ENCODE measurements around the gene PHF14. TPM values are rescaled to one million over a fixed set of nuclear protein-coding genes. Genes with fewer than 3 reads are reported as not detected.
A peak's percentile ranks its signal among the peaks of the same experiment; 100 is the strongest.

The PHF14 gene
- polyA plus RNA-seq, 4 donors, result 64.3 to 87.4 (median 73.0) TPM

GRCh38 chr7:11196143-11196542 is 222.5 kb downstream of the PHF14 start:
- no peak for DNase-seq (ENCODE audit: low read depth in 4 of 4, low spot score in 2 of 4)

- DNase-seq (ENCODE audit: low read depth in 4 of 4, low spot score in 2 of 4), result no peak
These were observed 229.6 kb downstream of the PHF14 start for GRCh38 chr7:11203224-11203623.

- no peak for DNase-seq (ENCODE audit: low read depth in 4 of 4, low spot score in 2 of 4)
These were observed 230.0 kb downstream of the PHF14 start for GRCh38 chr7:11203683-11204082.

- DNase-seq (ENCODE audit: low read depth in 4 of 4, low spot score in 2 of 4), result no peak
These were observed 232.7 kb downstream of the PHF14 start for GRCh38 chr7:11206177-11206899.

GRCh38 chr7:11207565-11207964 is 233.9 kb downstream of the PHF14 start:
- no peak for DNase-seq (ENCODE audit: low read depth in 4 of 4, low spot score in 2 of 4)

GRCh38 chr7:11208883-11209465 is 235.3 kb downstream of the PHF14 start:
- DNase-seq (ENCODE audit: low read depth in 4 of 4, low spot score in 2 of 4), result no peak

- no peak for DNase-seq (ENCODE audit: low read depth in 4 of 4, low spot score in 2 of 4)
These were observed 236.7 kb downstream of the PHF14 start for GRCh38 chr7:11210374-11210773.

GRCh38 chr7:11212080-11212711 is 238.5 kb downstream of the PHF14 start:
- DNase-seq (ENCODE audit: low read depth in 4 of 4, low spot score in 2 of 4), result peak in 2 of 4 donors; percentile 53 to 73

- no peak for DNase-seq (ENCODE audit: low read depth in 4 of 4, low spot score in 2 of 4)
These were observed 239.1 kb downstream of the PHF14 start for GRCh38 chr7:11212816-11213215.

- no peak for DNase-seq (ENCODE audit: low read depth in 4 of 4, low spot score in 2 of 4)
These were observed 239.6 kb downstream of the PHF14 start for GRCh38 chr7:11213266-11213665.

- DNase-seq (ENCODE audit: low read depth in 4 of 4, low spot score in 2 of 4), result no peak
These were observed 242.6 kb downstream of the PHF14 start for GRCh38 chr7:11216276-11216675.

- DNase-seq (ENCODE audit: low read depth in 4 of 4, low spot score in 2 of 4), result no peak
These were observed 244.3 kb downstream of the PHF14 start for GRCh38 chr7:11217848-11218565.

Data from left renal cortex interstitium (tissue), 4 donors.